Heart right ventricle (tissue), 16 donors: ENCODE data around the gene GRIN2A. TPM values are rescaled to one million over a fixed set of nuclear protein-coding genes. Genes with fewer than 3 reads are reported as not detected.
"Not testable (repeated sequence)": the region's sequence is repeated elsewhere in the genome, so short reads cannot be mapped to it uniquely, and the experiment has no call there.

Experiments
- ATAC-seq, 8 donors: fragments of 200-7000 bp; cut with Tn5 transposase; one replicate each; pipeline ENCODE4 v1.9.1; 2020; ENCODE audit warnings: mild to moderate bottlenecking in 8 of 8, moderate library complexity in 8 of 8, moderate number of reproducible peaks in 1 of 8
- DNase-seq, 2 donors: peaks; one replicate each; pipeline ENCODE4 v3.0.0-alpha.2; 2020
- H3K27ac ChIP-seq, 10 donors: fragments of 200-600 bp; sonication (generic) in 2 of 10; one replicate each; pipeline versions ENCODE4 v1.5.0 to v1.8.0; 2020 to 2022; ENCODE audit warnings: mild to moderate bottlenecking in 3 of 10
- H3K27me3 ChIP-seq, 7 donors: fragments of 200-600 bp; one replicate each; pipeline ENCODE4 v1.8.0; 2021 to 2022; ENCODE audit warnings: mild to moderate bottlenecking in 2 of 7
- H3K36me3 ChIP-seq, 9 donors: fragments of 200-600 bp; sonication (generic) in 1 of 9; one replicate each; pipeline versions ENCODE4 v1.5.0 to v1.8.0; 2020 to 2022; ENCODE audit warnings: mild to moderate bottlenecking in 2 of 9
- H3K4me1 ChIP-seq, 9 donors: fragments of 200-600 bp; sonication (generic) in 1 of 9; one replicate each; pipeline versions ENCODE4 v1.5.0 to v1.8.0; 2020 to 2022; ENCODE audit warnings: mild to moderate bottlenecking in 4 of 9
- H3K4me3 ChIP-seq, 10 donors: fragments of 200-600 bp; sonication (generic) in 2 of 10; one replicate each; pipeline versions ENCODE4 v1.5.0 to v1.8.0; 2020 to 2022; ENCODE audit warnings: mild to moderate bottlenecking in 7 of 10, moderate library complexity in 2 of 10
- H3K9me3 ChIP-seq, 11 donors: fragments of 200-600 bp in 10 of 11; sonication (generic) in 2 of 11; one replicate each; pipeline versions ENCODE4 v1.5.0 to v1.8.0; 2013 to 2022; ENCODE audit warnings: mild to moderate bottlenecking in 2 of 11, control low read depth in 1 of 11, moderate library complexity in 1 of 11
- WGBS, 2 donors: extraction: QIAGEN DNeasy Blood & Tissue Kit; methylation state at CpG; one replicate each; pipeline ENCODE4 v1.1.7; 2013; ENCODE audit warnings: inconsistent platforms in 1 of 2; 5-methylcytosine and 5-hydroxymethylcytosine counted together
- intact Hi-C, 10 donors: fragments of 100-400 bp; cut with DNase I; formaldehyde crosslinking; loops; one replicate each; pipeline versions ENCODE4 v1.11.1 to v1.14.2; 2022
- polyA plus RNA-seq, 2 donors: library from polyadenylated mRNA; stranded (reverse); fragments of 200-250 nt; gene quantifications; one replicate each; pipeline ENCODE4 v1.2.3, GENCODE V29; 2013
- total RNA-seq, 10 donors: library from RNA; stranded (reverse); fragmentation: NEBNext Ultra II Directional in 3 of 10; extraction: Animal tissue kit (Norgen Biotek cat#: 25700) in 3 of 10; gene quantifications; one replicate each; pipeline versions ENCODE4 v1.2.1 to v1.2.4, GENCODE V29; 2021 to 2023
- TF ChIP-seq, protein P1 (sequence below), 9 donors: fragments of 200-600 bp; sonication (generic) in 2 of 9; IDR thresholded peaks; one replicate each; pipeline versions ENCODE4 v1.5.0 to v1.8.0; 2021 to 2022; ENCODE audit warnings: antibody characterized with exemption in 9 of 9, mild to moderate bottlenecking in 5 of 9, moderate library complexity in 1 of 9
- donor health status: Arrhythmogenic right ventricular cardiomyopathy.
- donor health status: ischemic (EF 13 %, LVEDD 7.1; RV severe dilation, severe dysfunction).
- donor health status: healthy with polysubstance abuse.
- donor health status: DM: no; HTN: yes; CAD: no.
- donor health status: DM: no; HTN: no; CAD: no.
- donor health status: ischemic (EF 25% LVEDD 6.9; RV normal size, moderate dysfunction).
- donor health status: ischemic (EF 25% LVEDD 5.7; RV mildly dilated, moderate dysfunction).
- donor health status: healthy.
- donor health status: DM: yes; HTN: yes; CAD: no.
- donor health status: Ischemic cardiomyopathy.
- donor health status: ischemic (EF 35%, LVEDD 5.7; RV mildly dilated, moderate dysfunction).
- donor health status: nonischemic (EF 11% LVEDD 7.7; RV severe dilation, severe dysfunction).
- donor health status: DM: yes; HTN: yes; CAD: no.
- donor health status: PGD.
- donor health status: ischemic (EF 29% LVEDD 5.4; RV normal size, mild dysfunction).
- donor health status: nonischemic (EF 23%, LVEDD 6.1; RV moderate dilation, normal function).

The GRIN2A gene
- total and polyA plus RNA-seq, 12 donors, result 0.01 to 11.7 (median 4.7) TPM

DNA sequence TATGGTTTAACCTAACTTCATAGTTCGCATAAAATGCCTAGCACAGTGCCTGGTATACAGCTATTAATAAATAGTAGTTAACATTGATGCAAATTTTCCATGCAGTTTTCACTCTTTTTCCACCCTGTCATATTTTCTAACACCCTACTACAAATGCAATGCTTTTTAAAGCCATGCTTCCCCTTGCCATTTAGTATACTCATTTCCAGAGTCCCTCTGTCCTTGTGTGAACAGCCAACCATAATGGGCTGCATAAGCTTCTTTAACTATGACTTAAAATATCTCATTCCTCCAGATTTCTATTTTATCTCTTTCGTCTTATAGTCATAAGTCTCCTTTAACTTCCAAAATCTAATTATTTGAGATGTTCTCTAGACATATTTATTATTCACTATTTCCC lies 284.1 kb downstream of the GRIN2A start:
- intact Hi-C loops, result no loop called here
- WGBS, 2 donors, result 85 to 91% methylated on average over 2 of the region's 2 CpGs
- TF ChIP-seq, protein P1, sequence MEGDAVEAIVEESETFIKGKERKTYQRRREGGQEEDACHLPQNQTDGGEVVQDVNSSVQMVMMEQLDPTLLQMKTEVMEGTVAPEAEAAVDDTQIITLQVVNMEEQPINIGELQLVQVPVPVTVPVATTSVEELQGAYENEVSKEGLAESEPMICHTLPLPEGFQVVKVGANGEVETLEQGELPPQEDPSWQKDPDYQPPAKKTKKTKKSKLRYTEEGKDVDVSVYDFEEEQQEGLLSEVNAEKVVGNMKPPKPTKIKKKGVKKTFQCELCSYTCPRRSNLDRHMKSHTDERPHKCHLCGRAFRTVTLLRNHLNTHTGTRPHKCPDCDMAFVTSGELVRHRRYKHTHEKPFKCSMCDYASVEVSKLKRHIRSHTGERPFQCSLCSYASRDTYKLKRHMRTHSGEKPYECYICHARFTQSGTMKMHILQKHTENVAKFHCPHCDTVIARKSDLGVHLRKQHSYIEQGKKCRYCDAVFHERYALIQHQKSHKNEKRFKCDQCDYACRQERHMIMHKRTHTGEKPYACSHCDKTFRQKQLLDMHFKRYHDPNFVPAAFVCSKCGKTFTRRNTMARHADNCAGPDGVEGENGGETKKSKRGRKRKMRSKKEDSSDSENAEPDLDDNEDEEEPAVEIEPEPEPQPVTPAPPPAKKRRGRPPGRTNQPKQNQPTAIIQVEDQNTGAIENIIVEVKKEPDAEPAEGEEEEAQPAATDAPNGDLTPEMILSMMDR (IDR thresholded peaks at IDR 0.05), result no peak

DNA sequence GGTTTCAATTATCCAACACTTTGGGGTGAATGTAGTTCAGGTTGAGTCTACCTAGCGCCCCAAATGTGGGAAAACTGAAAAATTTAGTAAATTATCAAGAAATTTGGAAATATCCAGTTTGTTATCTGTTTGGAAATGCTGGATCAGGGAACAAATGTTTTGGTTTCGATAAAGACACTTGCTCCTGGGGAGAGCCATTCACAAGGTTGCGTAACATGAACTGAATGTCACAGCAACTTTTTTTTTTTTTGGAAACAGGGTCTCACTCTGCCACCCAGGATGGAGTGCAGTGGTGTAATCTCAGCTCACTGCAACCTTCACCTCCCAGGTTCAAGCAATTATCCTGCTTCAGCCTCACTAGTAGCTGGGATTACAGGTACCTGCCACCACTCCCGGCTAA lies 286.4 kb downstream of the GRIN2A start:
- WGBS, 2 donors, result 85% methylated on average over 4 of the region's 4 CpGs
- ATAC-seq, result no peak
- TF ChIP-seq, protein P1 (IDR thresholded peaks at IDR 0.05), result no peak

More for the DNA sequence above, 284.1 kb downstream of the GRIN2A start:
- no peak for DNase-seq
- peaks cover 0 to 3% (median 0%) of the 10 kb centered on the region in 7 donors for H3K27me3 ChIP-seq
- no peak for ATAC-seq
- H3K4me1 ChIP-seq, result peaks cover 0 to 5% (median 0%) of the 10 kb centered on the region in 9 donors
- no peak overlapping the region for H3K27ac ChIP-seq
- H3K9me3 ChIP-seq, result no peaks in the 10 kb centered on the region
- no peak overlapping the region for H3K4me3 ChIP-seq
- no peaks in the 10 kb centered on the region for H3K36me3 ChIP-seq

DNA sequence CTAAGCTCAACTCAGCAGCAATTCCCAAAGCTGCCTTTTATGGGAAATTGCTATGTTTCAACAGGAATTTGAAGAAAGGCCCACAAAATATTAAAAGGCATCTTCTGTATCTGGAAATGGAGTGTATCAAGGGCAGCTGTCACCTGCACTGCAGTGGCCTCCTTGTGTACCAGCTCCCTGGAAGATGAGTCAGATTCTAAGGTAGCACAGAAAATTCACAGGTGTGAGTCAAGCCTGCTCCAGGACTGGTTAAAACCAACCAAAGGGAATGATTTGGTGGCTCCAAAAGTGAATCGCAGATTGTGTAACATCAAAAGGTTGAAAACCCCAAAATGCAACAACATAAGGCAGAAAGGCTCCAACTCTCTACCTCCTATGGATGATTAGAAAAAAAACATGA lies 296.4 kb downstream of the GRIN2A start:
- H3K4me3 ChIP-seq, result no peak overlapping the region
- 88 to 93% methylated on average over 1 of the region's 1 CpG for WGBS, 2 donors
- no peaks in the 10 kb centered on the region for H3K27me3 ChIP-seq
- DNase-seq (no peak), ATAC-seq (no peak)
- no peaks in the 10 kb centered on the region for H3K36me3 ChIP-seq
- TF ChIP-seq, protein P1 (IDR thresholded peaks at IDR 0.05), result no peak
- H3K9me3 ChIP-seq, result no peaks in the 10 kb centered on the region
- H3K27ac ChIP-seq, result no peak overlapping the region
- intact Hi-C loops, result no loop called here
- no peaks in the 10 kb centered on the region for H3K4me1 ChIP-seq

More for the DNA sequence above, 286.4 kb downstream of the GRIN2A start:
- no peaks in the 10 kb centered on the region for H3K36me3 ChIP-seq
- no peak overlapping the region for H3K27ac ChIP-seq
- no peak for DNase-seq
- H3K4me1 ChIP-seq, result peaks cover 0 to 5% (median 0%) of the 10 kb centered on the region in 9 donors
- intact Hi-C loops, result no loop called here
- no peaks in the 10 kb centered on the region for H3K9me3 ChIP-seq
- no peak overlapping the region for H3K4me3 ChIP-seq
- peaks cover 0 to 6% (median 0%) of the 10 kb centered on the region in 7 donors for H3K27me3 ChIP-seq

DNA sequence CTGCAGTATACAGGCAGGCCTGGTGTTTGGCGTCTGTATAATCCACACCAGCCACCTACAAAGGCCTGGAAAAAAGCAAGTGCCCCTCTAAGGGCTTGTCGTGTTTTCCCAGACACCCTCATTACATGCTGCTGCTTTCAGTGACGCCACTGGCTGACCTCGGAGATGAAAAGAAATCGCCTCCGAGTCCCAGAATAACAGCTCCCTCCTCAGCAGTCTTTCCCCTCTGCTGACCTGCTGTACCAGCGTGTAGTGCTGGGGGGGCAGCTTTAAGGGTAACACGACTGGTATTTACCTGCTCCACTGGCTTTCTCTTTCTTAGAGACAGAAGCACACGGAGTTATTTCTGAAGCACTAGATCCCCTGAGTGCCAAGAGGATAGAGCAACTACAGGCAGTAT lies 296.8 kb downstream of the GRIN2A start:
- 22 to 32% methylated on average over 9 of the region's 9 CpGs for WGBS, 2 donors
- DNase-seq, result no peak
- H3K36me3 ChIP-seq, result no peaks in the 10 kb centered on the region
- intact Hi-C loops, result no loop called here
- peak in 1 of 8 donors; percentile 63 for ATAC-seq
- peak overlapping the region in 1 of 10 donors; percentile 8 for H3K4me3 ChIP-seq
- no peak overlapping the region for H3K27ac ChIP-seq
- H3K4me1 ChIP-seq, result no peaks in the 10 kb centered on the region
- TF ChIP-seq, protein P1 (IDR thresholded peaks at IDR 0.05), result no peak
- H3K27me3 ChIP-seq, result no peaks in the 10 kb centered on the region
- H3K9me3 ChIP-seq, result no peaks in the 10 kb centered on the region

DNA sequence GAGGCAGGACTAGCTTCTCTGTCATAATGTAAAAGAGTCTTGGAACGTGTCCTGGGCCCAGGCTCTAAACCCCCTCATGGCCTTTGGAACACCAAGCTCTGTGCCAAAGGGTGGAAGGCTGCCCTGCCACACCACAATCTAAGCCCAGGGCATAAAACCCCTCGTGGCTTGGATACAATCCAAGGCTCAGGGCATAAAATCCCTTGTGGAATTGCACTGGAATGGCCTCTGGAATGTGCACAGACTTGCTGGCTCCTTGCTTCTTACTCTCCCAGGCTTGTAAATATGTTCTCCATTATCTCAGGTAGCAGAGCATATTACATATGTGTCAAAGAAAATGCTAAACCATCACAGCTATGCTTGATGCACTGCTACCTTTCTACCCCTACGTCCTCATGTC lies 306.2 kb downstream of the GRIN2A start:
- H3K36me3 ChIP-seq, H3K4me3 ChIP-seq, ATAC-seq, H3K4me1 ChIP-seq, H3K27me3 ChIP-seq, H3K27ac ChIP-seq, H3K9me3 ChIP-seq, DNase-seq, intact Hi-C loops: not testable (repeated sequence)
- WGBS, 2 donors, result 65% methylated on average over 3 of the region's 3 CpGs
